NCI-H748 (cell line): ENCODE measurements around the gene RFC4.

Experiments
- DNase-seq: peaks from one replicate; lab custom pipeline; 2025; ENCODE audit not compliant: unreplicated experiment; lab: John Stamatoyannopoulos, UW

Gene RFC4

DNA sequence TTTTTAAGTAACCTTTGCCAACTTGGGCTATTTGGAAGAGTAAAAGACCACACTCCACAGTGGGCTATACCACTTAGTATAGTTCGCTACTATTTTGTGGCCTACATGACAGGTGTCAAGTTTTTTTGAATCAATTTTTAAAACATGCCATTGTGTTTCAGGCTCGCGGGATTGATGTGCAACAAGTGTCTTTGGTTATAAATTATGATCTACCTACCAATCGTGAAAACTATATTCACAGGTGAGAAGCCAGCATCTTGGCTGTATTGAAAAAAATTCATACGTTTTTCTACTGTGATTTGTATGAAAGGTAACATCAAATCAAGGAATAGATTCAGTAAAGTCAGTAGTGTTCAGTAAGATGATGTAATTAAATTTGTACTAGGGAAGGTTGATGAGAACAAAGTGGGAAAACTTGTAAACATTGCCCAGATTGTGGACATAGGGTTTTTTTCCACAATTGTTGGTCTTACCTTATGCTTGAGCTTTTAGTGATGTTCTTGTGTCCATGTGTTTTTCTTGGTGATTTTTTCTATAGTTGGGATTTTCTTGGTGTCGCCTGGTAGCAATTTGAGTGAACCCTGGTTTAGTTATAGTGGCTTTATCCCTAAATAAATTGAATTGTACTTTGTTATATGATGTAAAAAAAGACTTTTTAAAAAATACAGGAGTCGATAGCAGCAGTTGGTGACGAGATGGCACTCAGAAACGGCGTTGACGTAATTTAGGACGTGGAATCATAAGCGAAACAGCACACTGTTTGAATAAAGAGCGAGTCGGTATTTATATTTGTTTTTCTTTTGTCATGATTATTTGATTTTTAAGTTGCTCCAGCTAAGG lies 18.4 kb downstream of the RFC4 start:
- DNase-seq, result no peak

DNA sequence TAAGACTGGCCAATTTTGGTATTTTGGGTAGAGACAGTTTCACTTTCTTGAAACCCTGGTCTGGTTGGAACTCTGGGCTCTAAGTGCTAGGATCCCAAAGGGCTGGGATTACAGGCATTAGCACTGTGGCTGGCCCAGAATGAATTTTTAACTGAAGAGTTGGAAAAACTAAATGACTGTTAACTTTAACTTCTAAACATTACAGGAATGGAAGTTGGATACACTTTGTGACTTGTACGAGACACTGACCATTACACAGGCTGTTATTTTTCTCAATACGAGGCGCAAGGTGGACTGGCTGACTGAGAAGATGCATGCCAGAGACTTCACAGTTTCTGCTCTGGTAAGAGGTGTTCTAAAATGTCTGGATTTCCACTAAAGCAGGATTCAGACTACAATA lies 19.4 kb downstream of the RFC4 start:
- DNase-seq, result no peak

DNA sequence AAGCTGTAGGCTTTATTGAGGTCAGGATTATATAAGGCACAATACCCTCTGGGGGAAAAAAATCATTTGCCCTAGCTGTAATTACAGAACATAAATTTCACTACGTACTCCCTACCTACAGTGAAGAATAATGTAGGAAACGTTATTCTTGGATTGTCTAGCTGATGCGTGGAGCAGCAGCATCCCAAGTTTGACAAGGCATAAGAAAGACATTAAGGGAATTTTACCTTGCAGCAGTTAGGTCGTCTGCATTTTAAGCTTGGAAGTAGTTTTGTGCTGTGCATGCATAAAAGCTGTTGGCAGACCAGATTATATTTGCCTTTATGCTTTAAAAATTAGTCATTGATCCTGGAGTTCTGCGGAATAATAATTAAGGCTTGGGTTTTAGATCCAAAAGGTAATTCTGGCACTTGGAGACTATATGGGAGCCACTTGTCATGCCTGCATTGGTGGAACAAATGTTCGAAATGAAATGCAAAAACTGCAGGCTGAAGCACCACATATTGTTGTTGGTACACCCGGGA lies 20.7 kb downstream of the RFC4 start:
- no peak for DNase-seq

DNA sequence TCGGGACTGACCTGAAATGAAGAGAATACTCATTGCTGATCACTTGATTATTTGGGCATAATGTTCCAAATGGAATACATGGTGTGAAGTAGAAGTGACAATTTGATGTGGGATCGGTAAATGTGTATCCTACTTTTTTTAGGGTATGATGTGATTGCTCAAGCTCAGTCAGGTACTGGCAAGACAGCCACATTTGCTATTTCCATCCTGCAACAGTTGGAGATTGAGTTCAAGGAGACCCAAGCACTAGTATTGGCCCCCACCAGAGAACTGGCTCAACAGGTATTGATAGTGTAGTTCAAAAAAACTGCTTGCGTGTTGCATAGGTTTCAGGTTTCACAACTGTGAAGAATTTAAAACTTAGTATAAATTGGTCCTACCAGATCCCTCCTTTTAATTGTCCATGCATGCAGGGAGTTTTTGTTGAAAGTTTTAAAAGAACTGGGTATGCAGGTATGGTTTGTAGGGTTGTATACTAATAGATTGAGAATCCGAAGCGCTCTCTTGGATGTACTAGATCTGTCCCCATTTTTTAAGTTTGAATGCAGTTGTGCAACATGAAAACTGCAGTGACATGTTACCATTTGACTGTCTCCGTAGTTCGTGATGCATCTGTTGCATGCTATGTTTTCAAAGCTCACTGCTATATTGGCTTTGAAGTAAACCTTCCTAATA lies 21.3 kb downstream of the RFC4 start:
- no peak for DNase-seq

DNA sequence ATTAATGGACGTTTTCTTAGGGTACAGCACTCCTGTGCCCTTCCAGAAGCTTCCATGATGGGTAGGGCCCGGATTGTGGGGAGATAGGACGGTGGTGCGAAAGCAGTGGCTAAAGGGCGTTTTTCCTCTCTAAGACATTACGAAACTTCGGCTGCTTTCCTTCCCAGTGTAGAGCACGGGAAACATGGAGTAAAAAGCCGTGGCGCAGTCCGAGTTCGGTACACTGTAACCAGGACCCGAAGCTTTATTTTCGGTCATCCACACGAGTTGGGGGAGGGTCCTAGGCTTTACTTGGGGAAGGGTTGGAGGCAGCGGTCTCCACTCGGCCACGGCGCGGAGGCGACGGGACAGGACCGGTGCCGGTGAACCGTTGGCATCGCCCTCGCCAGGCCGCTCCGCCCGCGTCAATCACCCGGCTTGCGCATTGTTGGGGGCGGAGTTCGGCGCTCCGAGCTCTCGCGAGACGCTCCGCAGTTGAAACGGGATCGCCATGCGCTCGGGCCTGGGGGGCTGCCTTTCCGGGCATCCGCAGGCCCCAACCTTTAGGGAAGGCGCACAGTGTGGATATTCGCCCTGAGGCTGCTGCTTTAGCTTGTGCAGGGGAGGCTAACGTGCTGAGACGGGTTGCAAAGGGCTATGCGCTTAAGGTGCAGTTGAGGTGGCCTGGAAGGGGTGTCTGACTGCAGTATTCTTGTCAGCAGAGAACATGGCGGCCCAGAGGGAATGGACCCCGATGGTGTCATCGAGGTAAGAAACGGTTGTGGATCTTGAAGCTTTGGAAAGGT lies 22.4 kb downstream of the RFC4 start:
- peak; percentile 74 for DNase-seq

DNA sequence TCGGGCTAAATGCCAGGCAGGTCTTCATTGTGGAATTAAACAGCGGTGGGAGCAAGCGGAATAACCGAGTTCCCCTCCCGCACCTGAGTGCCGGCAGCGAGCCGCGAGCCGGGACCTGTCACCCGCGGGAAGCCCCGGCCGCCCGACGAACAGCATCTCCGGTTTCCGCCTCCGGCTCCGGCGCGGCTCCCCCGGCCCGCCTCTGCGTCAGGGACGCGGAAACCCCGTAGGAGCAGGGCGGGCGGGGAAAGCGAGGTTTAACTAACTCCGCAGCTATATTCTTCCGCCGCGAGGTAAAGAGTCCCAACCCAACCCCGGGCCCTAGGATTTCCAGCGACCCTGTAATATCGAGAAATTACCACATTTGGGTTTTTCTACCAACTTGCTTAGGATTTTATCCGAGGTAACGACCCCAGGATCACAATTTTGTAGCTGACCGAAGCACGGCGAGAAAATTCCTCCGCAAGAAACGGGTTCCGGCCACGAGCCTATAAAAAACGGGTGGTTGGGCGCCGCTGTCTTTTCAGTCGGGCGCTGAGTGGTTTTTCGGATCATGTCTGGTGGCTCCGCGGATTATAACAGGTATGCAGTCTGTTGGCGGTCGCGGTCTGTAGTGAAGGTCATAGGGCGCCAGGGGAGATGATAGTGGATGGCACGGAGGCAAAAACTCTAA lies 23.1 kb downstream of the RFC4 start, which contains the start of gene EIF4A2:
Gene EIF4A2, plus strand, starts transcription at position 520 of the 673 bp plus-strand sequence. Its CDS starts 34 bp downstream, at position 554.
- DNase-seq, result peak; percentile 86

DNA sequence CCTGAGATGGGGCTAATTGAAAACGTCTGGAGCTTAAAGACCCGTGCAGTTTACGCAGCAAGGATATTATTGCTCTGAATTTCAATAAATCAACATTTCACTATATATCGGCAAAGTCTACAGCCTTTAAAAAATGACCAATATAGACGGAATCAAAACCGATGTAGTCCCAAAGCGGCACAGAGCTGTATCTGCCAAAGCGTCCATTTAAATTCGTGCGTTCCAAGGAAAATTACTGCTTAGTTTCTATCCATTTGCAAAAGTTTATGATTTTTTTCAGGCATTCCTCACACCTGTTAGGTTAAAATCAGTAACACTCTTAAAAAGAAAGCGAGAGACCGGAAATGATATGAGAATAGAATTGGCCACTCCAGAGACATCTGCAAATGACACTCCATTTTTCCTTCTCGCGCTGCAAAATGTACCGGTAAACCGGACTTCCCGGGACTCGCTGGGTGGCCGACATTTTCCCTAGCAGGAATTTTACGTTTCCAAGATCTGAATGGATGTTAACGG lies 23.7 kb downstream of the RFC4 start:
- peak; percentile 69 for DNase-seq

DNA sequence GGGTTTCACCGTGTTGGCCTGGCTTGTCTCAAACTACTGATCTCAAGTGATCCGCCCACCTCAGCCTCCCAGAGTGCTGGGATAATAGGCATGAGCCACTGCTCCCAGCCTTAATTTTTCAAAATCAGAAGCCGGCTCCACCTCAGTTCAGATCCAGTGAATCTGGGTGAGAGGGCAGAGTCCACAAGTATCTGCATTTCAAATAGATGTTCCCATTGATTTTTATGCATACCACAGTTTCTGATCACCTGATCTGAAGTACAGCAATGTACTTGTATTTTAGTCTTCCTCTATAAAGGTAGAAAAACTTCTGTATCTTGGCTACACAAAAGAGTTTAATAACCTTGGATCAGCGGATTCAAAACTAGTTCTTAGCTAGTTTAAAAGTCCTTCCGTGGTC lies 27.1 kb downstream of the RFC4 start:
- DNase-seq, result no peak

DNA sequence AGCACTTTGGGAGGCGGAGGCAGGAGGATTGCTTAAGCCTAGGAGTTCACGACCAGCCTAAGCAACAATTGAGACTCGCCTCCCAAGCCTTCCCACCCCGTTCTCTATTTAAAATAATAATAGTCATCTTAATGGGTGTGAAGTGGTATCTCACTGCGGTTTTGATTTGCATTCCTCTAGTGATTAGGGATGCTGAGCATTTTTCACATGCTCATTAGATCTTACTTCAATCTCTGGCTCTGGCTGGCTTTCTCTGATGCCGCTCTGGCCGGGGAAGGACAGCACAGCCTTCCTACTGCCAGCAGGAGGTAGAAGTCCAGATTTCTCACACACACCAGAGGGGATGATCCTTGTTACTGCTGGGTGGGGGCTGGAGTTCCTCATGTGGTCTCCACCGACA lies 30.3 kb downstream of the RFC4 start:
- DNase-seq, result no peak

DNA sequence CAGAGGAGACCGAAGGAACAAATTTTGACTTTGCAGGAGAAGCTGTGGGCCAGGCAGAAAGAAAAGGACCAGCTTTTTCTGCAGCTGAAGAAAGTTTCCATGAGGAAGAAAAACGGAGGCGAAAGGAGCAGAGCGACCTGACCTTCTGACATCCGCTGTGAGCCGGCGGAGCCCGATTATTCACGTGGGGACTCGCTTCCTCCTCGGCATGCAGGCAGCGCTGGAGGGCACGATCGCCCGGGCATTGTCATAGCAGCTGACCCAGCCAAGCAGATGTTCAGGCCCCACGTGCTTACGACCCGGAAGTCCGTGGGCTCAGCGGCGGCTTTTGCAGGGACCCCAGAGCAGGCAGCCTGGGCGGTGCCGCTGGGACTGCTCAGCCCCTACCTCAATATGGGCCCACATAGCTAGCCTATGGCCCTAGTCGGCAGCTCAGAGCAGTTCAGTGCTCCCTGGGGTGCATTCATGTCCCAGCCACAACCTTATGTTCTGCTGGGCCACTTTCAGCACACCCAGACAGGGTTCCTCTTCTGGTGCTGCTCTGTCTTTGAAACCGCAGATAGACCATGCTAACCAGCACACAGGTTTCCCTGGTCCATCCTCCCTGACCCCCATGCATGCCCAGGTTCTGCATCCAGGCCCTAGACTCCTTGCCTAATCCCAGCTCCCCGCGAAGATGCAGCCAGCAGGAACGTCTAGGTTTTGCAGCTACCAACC lies 33.4 kb downstream of the RFC4 start:
- DNase-seq, result no peak

DNA sequence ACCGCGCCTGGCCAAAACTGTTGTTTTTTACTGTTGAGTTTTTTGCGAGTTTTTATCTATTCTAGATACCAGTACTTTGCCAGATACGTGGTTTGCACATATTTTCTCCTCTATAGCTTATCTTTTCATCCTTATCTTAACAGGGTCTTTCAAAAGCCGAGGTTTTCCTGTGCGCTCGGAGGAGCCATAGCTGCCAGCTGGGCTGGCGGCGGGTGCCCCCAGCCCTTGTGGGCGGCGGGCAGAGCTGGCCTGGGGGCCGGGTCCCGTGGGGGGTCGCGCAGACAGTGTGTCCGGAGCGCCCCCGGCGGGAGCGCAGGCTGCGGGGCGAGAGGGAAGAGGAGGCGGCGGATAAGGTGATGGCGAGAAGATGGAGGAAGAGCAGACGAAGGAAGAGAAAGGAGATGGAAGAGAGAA lies 34.0 kb downstream of the RFC4 start:
- DNase-seq, result no peak

DNA sequence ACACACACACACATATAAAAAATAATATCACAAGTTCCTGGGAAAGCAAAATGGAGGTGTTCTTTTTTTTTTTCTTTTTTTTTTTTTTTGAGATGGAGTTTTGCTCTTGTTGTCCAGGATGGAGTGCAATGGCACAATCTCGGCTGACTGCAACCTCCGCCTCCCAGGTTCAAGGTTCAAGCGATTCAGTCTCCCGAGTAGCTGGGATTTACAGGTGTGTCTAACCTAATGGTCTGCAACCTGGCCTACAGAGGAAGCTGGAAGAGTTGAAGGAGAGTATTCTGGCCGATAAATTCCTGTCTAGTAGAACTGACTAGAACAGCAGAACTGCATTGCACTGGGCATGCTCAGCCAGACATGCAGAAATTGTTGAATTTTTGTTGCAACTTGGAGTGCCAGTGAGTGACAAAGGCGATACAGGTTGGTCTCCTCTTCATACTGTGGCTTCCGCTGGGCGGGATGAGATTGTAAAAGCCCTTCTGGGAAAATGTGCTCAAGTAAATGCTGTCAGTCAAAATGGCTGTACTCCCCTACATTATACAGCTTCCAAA lies 45.3 kb downstream of the RFC4 start:
- DNase-seq, result no peak

DNA sequence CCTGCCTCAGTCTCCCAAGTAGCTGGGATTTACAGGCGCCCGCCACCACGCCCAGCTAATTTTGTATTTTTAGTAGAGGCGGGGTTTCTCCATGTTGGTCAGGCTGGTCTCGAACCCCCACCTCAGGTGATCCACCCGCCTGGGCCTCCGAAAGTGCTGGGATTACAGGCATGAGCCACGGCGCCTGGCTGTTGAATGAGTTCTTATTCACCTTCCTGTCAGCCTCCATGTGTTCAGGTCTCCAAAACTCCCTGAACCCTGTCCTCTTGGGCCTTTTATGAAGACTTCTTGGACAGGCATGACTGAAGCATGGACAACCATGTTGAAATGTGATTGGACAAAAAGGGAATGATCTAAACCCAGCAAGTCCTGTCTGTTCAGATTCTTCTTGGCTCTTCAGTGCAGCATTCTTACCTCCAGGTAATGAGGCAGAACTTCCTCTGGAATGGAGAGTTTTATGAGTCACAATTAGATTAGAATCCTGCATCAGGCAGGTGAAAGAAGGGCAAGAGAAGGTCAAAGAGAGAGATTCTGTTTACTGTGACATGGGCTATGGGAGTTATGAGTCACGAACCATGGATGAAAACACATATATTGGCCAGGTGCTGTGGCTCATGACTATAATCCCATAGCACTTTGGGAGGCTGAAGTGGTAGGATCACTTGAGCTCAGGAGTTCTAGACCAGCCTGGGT lies 46.0 kb downstream of the RFC4 start:
- DNase-seq, result no peak

DNA sequence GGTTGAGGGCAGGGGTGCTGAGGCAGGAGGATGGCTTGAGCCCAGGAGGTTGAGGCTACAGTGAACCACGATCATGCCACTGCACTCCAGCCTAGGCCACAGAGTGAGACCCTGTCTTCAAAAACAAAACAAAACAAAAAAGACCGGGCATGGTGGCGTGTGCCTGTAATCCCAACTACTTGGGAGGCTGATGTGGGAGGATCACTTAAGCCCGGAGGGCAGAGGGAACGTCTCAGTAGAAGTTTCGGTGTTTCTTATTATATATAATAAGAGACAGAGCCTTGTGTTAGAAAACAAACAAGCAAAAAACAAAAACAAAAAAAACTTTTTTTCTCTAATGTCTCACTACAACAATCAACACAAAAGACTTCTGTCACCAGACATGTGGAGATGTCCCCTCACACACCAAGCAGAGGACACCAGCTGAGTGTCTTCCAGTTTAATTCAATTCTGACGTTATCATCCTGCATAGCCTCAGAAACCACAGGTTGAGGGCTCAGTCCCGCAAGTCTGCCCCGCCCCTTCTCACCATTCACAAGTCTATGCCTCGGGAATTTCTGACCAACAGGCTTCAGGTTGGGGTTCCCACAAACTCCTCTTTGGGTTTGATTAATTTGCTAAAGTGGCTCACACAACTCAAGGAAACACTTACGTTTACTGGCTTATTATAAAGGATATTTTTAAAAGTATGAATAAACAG lies 46.9 kb downstream of the RFC4 start:
- DNase-seq, result no peak

DNA sequence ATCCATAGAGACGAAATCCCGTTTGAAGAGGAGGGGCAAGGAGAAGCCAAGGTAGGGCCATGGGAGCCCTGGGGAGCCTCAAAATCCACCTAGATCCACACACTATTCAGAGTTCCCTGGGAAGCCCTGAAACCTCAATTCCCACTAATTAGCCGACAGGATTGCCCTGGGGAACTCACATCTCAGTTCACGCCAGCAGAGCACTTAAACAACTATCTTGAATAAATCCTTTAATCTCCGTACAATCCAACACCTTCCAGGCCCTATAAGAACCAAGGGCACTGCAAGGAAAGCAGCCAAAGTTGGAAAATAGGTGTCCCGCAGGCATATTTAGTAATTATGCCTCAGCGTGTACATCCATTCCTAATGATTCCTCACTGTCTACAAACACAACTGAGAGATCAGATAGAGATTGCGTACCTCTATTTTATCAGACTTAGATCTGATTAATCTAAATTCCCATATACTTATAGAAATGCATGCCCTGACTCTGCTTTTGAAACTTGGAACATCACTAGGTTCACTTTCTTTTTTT lies 48.5 kb downstream of the RFC4 start:
- DNase-seq, result no peak

DNA sequence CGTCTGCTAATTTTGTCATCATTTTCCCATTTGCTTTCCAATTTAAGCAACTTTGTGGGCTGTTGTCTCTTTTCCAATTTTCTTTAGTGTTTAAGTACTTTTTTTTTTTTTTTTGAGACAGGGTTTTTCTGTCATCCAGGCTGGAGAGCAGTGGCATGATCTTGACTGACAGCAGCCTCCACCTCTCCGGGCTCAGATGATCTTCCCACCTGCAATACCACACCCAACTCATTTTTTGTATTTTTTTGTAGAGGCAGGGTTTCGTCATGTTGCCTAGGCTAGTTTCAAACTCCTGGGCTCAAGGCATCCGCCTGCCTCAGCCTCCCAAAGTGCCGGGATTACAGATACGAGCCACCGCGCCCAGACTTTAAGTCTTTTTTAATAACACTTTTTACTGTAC lies 49.1 kb downstream of the RFC4 start:
- DNase-seq, result no peak

DNA sequence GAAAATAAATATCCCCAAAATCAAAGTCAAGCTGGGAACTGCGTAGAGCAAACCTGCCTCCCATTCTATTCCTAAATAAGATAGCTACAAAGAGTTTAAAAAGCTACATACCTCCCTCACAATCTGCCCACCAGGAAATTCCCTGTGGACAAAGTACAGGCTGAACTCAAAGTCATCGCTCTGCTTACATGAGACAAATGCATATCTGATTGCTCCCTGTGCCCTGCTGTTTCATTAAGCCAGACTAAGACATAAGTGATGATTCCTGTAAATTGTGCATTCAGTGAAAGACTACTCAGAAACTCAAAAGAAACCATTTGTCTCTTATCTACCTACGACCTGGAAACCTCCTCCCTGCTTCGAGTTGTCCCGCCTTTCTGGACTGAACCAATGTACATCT lies 51.4 kb downstream of the RFC4 start:
- DNase-seq, result no peak

DNA sequence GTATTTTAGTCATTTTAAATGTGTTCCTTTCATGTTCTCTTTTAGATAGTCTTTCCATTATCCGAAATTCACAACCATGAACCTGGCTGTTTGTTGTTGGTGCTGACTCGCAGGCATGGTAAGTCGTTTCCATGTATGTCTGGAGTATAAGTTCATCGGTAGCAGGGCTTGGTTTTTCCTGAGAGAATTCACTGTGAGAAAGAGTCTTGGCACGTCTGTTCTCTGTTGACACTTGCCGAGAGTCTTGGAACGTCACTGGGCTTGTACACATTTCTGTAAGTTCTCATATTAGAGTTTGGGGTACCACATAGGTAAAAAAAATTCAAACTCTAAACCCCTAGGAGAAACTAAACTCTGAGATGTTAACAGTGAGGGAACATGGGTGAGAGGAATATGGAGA lies 52.3 kb downstream of the RFC4 start:
- DNase-seq, result no peak
